Sigmoid colon (tissue), 7 donors: ENCODE results near the gene SEMA5B. TPM values are rescaled to one million over a fixed set of nuclear protein-coding genes. Genes with fewer than 3 reads are reported as not detected.

Source experiments
- DNase-seq: peaks from one replicate; pipeline ENCODE4 v3.0.0-alpha.2; 2019
- H3K27ac ChIP-seq, 4 donors: fragments of 200-600 bp; sonication (generic); one replicate each; pipeline ENCODE4 v1.5.1; 2016 to 2019; ENCODE audit warnings: mild to moderate bottlenecking in 1 of 4
- H3K27me3 ChIP-seq, 3 donors: fragments of 200-600 bp; sonication (generic); one replicate each; pipeline ENCODE4 v1.5.1; 2019; ENCODE audit warnings: mild to moderate bottlenecking in 1 of 3
- H3K36me3 ChIP-seq, 4 donors: fragments of 200-600 bp; sonication (generic); one replicate each; pipeline ENCODE4 v1.5.1; 2016 to 2019
- H3K4me1 ChIP-seq, 4 donors: fragments of 200-600 bp; sonication (generic); one replicate each; pipeline ENCODE4 v1.5.1; 2017 to 2019
- H3K4me3 ChIP-seq, 4 donors: fragments of 200-600 bp; sonication (generic); one replicate each; pipeline ENCODE4 v1.5.1; 2017 to 2019; ENCODE audit warnings: mild to moderate bottlenecking in 2 of 4, moderate library complexity in 1 of 4
- H3K9me3 ChIP-seq, 4 donors: fragments of 200-600 bp in 3 of 4; sonication (generic) in 3 of 4; one replicate each; pipeline versions ENCODE4 v1.5.1 to v1.6.1; 2013 to 2019
- EP300 ChIP-seq, 4 donors: sonication (generic); formaldehyde crosslinking; IDR thresholded peaks; one replicate each; pipeline ENCODE4 v1.6.1; 2017; ENCODE audit warnings: antibody characterized with exemption in 4 of 4
- POLR2A ChIP-seq, 2 donors: fragments of 450-650 bp; IDR thresholded peaks; one replicate each; pipeline ENCODE4 v1.6.1; 2016; ENCODE audit warnings: antibody characterized with exemption in 2 of 2, mild to moderate bottlenecking in 2 of 2, moderate library complexity in 2 of 2
- POLR2AphosphoS5 ChIP-seq, 4 donors: sonication (generic); formaldehyde crosslinking; IDR thresholded peaks; one replicate each; pipeline ENCODE4 v1.6.1; 2017; ENCODE audit warnings: antibody characterized with exemption in 4 of 4
- WGBS, 2 donors: extraction: QIAGEN DNeasy Blood & Tissue Kit; methylation state at CpG; one replicate each; pipeline ENCODE4 v1.1.7; 2013; 5-methylcytosine and 5-hydroxymethylcytosine counted together
- intact Hi-C: fragments of 100-400 bp; cut with DNase I; formaldehyde crosslinking; loops from one replicate; pipeline ENCODE4 v1.15.1; 2023
- polyA plus RNA-seq, 3 donors: library from polyadenylated mRNA; stranded (reverse); fragments of 200-250 nt; gene quantifications; one replicate each; pipeline ENCODE4 v1.2.3, GENCODE V29; 2013
- total RNA-seq, 4 donors: library from RNA; depleted of rRNA; stranded (reverse); fragments of >200 nt; gene quantifications; one replicate each; pipeline ENCODE4 v1.1.0, GENCODE V29; 2016
- TF ChIP-seq, protein P1 (sequence below), 4 experiments: fragments of 450-650 bp in 3 of 4; fragments of 200-600 bp in 1 of 4; IDR thresholded peaks; one replicate each; pipeline ENCODE4 v1.5.1; 2016 to 2019; ENCODE audit warnings: antibody characterized with exemption in 4 of 4, mild to moderate bottlenecking in 3 of 4, moderate library complexity in 2 of 4
- donor health status: healthy with polysubstance abuse.
- donor health status: Bipolar disorder and iron deficiency.
- donor health status: healthy.

The SEMA5B gene
- total and polyA plus RNA-seq, 7 donors, result 0.36 to 0.69 (median 0.55) TPM; not detected in 2

DNA sequence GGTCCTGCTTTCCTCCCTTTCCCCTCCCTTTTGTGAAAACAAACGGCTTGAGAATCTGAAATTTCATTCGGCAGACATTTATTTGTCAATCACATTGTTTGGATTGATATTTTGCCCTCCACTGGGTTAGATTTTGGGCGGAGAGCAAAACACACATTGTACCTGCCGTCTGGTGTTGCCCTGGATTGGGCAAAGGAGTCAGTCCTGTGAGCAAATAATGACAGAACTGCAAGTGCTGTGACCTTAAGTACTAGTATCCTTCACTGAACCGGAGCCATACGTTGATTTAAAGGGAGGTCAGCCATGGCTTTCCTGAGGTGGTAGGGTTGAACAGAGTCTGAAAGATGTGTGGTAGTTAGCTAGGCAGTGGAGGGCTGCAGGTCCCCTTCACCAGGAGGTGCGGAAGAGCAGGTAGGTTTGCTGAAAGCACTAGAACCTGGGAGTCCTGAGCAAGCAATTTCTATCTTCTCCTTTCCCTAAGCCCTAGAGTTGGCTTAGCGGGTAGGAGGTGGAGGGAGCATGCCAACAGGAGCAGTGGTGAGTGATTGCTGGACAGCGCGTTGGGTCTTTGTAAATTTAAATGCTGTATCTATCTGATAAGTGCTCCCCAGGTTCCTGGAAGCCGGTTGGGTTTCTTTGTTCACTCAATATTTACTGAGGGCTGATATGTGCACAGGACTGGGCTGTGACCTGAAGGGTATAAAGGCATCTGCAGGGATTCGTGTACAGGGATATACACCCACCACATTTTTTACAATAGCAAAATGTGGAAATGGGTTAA is 41.2 kb upstream of the SEMA5B start:
- WGBS, 2 donors, result 43 to 77% methylated on average over 12 of the region's 12 CpGs
- peak overlapping the region in 1 of 4 donors; percentile 89 for H3K4me3 ChIP-seq
- H3K9me3 ChIP-seq, result no peaks in the 10 kb centered on the region
- H3K4me1 ChIP-seq, result peaks cover 0 to 48% (median 36%) of the 10 kb centered on the region in 4 donors
- H3K27me3 ChIP-seq, result no peaks in the 10 kb centered on the region
- H3K36me3 ChIP-seq, result no peaks in the 10 kb centered on the region
- TF ChIP-seq POLR2AphosphoS5 (IDR thresholded peaks at IDR 0.05), result no peak
- TF ChIP-seq, protein P1, sequence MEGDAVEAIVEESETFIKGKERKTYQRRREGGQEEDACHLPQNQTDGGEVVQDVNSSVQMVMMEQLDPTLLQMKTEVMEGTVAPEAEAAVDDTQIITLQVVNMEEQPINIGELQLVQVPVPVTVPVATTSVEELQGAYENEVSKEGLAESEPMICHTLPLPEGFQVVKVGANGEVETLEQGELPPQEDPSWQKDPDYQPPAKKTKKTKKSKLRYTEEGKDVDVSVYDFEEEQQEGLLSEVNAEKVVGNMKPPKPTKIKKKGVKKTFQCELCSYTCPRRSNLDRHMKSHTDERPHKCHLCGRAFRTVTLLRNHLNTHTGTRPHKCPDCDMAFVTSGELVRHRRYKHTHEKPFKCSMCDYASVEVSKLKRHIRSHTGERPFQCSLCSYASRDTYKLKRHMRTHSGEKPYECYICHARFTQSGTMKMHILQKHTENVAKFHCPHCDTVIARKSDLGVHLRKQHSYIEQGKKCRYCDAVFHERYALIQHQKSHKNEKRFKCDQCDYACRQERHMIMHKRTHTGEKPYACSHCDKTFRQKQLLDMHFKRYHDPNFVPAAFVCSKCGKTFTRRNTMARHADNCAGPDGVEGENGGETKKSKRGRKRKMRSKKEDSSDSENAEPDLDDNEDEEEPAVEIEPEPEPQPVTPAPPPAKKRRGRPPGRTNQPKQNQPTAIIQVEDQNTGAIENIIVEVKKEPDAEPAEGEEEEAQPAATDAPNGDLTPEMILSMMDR (IDR thresholded peaks at IDR 0.05), result no peak
- TF ChIP-seq EP300 (IDR thresholded peaks at IDR 0.05), result no peak
- no peak for TF ChIP-seq POLR2A (IDR thresholded peaks at IDR 0.05)
- H3K27ac ChIP-seq, result no peak overlapping the region
- intact Hi-C loops, result loop anchor here (5.0 kb wide), 1 partner anchor 134 kb away; the partner anchor contains the start of gene SEC22A
- no peak for DNase-seq

DNA sequence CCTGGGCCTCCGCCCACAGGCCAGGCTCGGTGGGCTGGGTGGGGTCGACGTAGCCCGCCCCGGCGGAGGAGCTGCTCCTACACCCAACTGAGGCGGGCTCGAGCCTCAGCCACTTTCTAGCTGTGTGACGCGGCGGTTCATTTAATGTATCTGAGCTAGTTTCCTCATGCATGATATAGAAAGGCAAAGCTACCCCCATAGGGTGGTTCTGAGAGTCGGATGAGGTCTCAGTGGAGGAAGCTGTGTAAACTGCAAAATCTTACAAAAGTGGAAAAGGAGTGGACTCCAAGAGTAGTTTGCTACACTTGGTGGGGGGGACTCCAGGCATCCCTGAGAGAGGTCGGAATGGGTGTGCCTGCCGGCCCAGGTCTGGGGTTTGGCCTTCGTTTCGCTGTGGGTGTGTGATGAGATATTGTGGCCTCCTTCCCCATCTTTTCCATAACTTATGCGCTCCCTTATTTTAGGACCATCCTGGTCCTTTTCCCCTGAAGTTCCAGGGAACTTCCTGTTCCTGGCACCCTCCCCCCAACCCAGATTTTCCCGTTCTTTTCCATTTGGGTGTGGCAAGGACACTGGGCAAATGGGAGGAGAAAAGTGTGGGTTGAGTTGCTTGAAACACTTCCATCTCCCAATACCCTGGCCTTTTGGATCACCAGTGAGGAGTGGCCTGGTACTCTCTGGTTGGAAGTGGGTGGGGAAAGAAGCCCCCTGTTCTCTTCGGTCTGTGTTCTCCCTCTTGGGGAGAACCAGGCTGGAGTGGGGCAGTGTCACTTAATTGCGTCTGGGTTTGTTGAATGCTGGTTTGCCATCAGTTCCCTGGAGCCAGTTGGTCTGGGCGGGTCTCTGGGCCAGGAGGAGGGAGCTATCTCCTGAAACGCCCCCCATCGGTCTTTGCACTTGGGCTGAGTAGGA is 40.4 kb upstream of the SEMA5B start:
- WGBS, 2 donors, result 11 to 25% methylated on average over 24 of the region's 24 CpGs
- intact Hi-C loops, result loop anchor here (2.0 to 5.0 kb wide), 2 partner anchors 39 to 134 kb away; partner anchors contain the start of gene SEC22A
- H3K27me3 ChIP-seq, result no peaks in the 10 kb centered on the region
- TF ChIP-seq EP300 (IDR thresholded peaks at IDR 0.05) (no peak), POLR2AphosphoS5 (IDR thresholded peaks at IDR 0.05) (no peak), POLR2A (IDR thresholded peaks at IDR 0.05) (no peak)
- TF ChIP-seq, protein P1 (IDR thresholded peaks at IDR 0.05), result no peak
- DNase-seq, result no peak
- peak overlapping the region; percentile 66 to 91 (median 86) for H3K4me3 ChIP-seq
- peak overlapping the region; percentile 73 to 88 (median 82) for H3K27ac ChIP-seq
- no peaks in the 10 kb centered on the region for H3K36me3 ChIP-seq
- H3K4me1 ChIP-seq, result peaks cover 0 to 48% (median 36%) of the 10 kb centered on the region in 4 donors
- no peaks in the 10 kb centered on the region for H3K9me3 ChIP-seq

DNA sequence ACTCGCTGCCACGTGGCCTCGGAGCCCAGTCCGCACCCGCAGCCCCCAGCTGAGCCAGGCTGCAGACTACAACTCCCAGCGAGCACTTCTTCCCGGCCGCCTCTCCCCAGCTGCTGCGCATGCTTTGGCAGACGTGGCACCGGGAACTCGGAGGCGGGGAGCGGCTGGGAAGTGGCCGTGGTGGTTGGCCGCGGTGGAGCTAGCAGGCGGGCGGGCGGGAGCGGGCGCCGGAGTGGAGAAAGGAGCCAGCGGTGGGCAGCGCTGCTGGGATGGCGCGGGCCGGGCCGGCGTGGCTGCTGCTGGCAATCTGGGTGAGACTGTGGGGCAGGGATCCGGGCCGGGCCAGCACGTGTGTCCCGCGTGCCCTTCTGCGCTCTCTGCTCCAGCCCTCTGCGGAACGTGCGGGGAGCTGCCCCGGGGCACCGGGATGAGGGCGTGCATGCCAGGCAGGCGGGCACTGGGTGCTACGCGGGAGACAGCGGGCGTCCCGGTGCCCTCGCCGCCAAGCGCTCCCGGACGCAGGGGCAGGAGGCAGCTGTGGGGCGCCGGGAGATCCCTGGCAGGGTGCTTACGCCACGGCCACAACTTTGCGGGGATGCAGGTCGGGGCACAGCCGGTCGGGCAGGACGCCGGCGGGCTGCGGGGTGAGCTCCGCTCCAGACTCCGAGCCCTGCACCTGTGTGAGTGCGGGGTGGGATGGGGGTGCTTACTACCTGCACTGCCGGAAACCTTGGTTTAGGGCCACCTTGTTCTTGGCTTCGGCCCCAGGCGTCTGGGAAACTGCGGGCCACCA is 39.5 kb upstream of the SEMA5B start, which contains the start of gene PDIA5:
Gene PDIA5 (plus strand): TSS at position 130 of the 793 bp plus-strand sequence. CDS start 140 bp downstream, at position 270.
- H3K4me1 ChIP-seq, result peaks cover 0 to 47% (median 33%) of the 10 kb centered on the region in 4 donors
- H3K36me3 ChIP-seq, result no peaks in the 10 kb centered on the region
- no peaks in the 10 kb centered on the region for H3K27me3 ChIP-seq
- peak within 1 kb of the TSS; percentile 66 to 91 (median 86) for H3K4me3 ChIP-seq
- H3K9me3 ChIP-seq, result no peaks in the 10 kb centered on the region
- H3K27ac ChIP-seq, result peak within 1 kb of the TSS; percentile 73 to 88 (median 82)
- intact Hi-C loops, result loop anchor here (2.0 to 5.0 kb wide), 2 partner anchors 38 to 135 kb away; partner anchors contain the start of gene SEC22A
- TF ChIP-seq EP300 (IDR thresholded peaks at IDR 0.05), result no peak
- peak; percentile 70 to 91 (median 84) for TF ChIP-seq POLR2AphosphoS5 (IDR thresholded peaks at IDR 0.05)
- TF ChIP-seq, protein P1 (IDR thresholded peaks at IDR 0.05), result no peak
- TF ChIP-seq POLR2A (IDR thresholded peaks at IDR 0.05), result peak; percentile 43 to 66
- 0 to 1% methylated on average over 72 of the region's 72 CpGs for WGBS, 2 donors
- DNase-seq, result peak; percentile 95

GRCh38 chr3:123066599-123066895 is 39.0 kb upstream of the SEMA5B start:
- no peaks in the 10 kb centered on the region for H3K27me3 ChIP-seq
- DNase-seq, result no peak
- peak overlapping the region; percentile 66 to 91 (median 86) for H3K4me3 ChIP-seq
- no peak for TF ChIP-seq EP300 (IDR thresholded peaks at IDR 0.05)
- no peaks in the 10 kb centered on the region for H3K36me3 ChIP-seq
- H3K9me3 ChIP-seq, result no peaks in the 10 kb centered on the region
- peak overlapping the region; percentile 73 to 88 (median 82) for H3K27ac ChIP-seq
- intact Hi-C loops, result loop anchor here (2.0 to 5.0 kb wide), 2 partner anchors 38 to 136 kb away; partner anchors contain the start of gene SEC22A
- H3K4me1 ChIP-seq, result peaks cover 0 to 42% (median 29%) of the 10 kb centered on the region in 4 donors
- WGBS, 2 donors, result 9 to 38% methylated on average over 6 of the region's 6 CpGs
